Measurements from ENCODE around the gene ATF2.

ATF2 gene

GRCh38 chr2:175167076-175167791 is 769 bp downstream of the ATF2 start:
- H3K9ac ChIP-seq (ENCODE audit: low read depth in 1 of 2, low read length in 2 of 2): peak overlapping the region; percentile 95 to 100
- H3K27me3 ChIP-seq (ENCODE audit: control insufficient read depth in 1 of 2, insufficient read depth in 2 of 2, low read length in 2 of 2): no peaks in the 10 kb centered on the region
- peak overlapping the region; percentile 90 for H3K27ac ChIP-seq (ENCODE audit: low read depth, low read length)
- peaks cover 12 to 19% of the 10 kb centered on the region in 2 donors for H3K4me1 ChIP-seq (ENCODE audit: control insufficient read depth in 1 of 2, insufficient read depth in 2 of 2, low read length in 2 of 2)
- no peaks in the 10 kb centered on the region for H3K36me3 ChIP-seq (ENCODE audit: control insufficient read depth in 1 of 2, insufficient read depth in 2 of 2, low read length in 2 of 2)
- H3K9me3 ChIP-seq (ENCODE audit: control insufficient read depth in 1 of 2, low read length in 2 of 2): no peaks in the 10 kb centered on the region
- peak overlapping the region; percentile 100 for H3K4me3 ChIP-seq (ENCODE audit: low read depth in 1 of 2, low read length in 2 of 2)

GRCh38 chr2:175166216-175166824 is 1.7 kb downstream of the ATF2 start:
- Histone ChIP-seq H3K27me3 (ENCODE audit: control insufficient read depth in 1 of 2, insufficient read depth in 2 of 2, low read length in 2 of 2) (no peaks in the 10 kb centered on the region), H3K36me3 (ENCODE audit: control insufficient read depth in 1 of 2, insufficient read depth in 2 of 2, low read length in 2 of 2) (no peaks in the 10 kb centered on the region), H3K9me3 (ENCODE audit: control insufficient read depth in 1 of 2, low read length in 2 of 2) (no peaks in the 10 kb centered on the region), H3K9ac (ENCODE audit: low read depth in 1 of 2, low read length in 2 of 2) (peak overlapping the region in 1 of 2 donors; percentile 95), H3K27ac (ENCODE audit: low read depth, low read length) (no peak overlapping the region), H3K4me1 (ENCODE audit: control insufficient read depth in 1 of 2, insufficient read depth in 2 of 2, low read length in 2 of 2) (peaks cover 12 to 20% of the 10 kb centered on the region in 2 donors), H3K4me3 (ENCODE audit: low read depth in 1 of 2, low read length in 2 of 2) (peak overlapping the region; percentile 100)

DNA sequence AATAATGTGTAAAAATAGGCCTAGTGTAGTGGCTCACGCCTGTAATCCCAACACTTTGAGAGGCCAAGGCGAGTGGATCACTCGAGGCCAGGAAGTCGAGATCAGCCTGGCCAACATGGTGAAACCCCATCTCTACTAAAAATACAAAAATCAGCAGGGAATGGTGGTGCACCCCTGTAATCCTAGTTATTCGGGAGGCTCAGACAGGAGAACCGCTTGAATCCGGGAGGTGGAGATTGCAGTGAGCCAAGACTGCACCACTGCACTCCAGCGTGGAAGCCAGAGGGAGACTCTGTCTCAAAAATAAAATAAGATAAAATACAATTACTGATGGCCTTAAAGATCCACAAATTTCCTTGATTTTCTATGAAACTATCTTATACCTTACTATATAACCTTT is 3.8 kb downstream of the ATF2 start:
- Histone ChIP-seq H3K9me3 (ENCODE audit: control insufficient read depth in 1 of 2, low read length in 2 of 2) (no peaks in the 10 kb centered on the region), H3K27me3 (ENCODE audit: control insufficient read depth in 1 of 2, insufficient read depth in 2 of 2, low read length in 2 of 2) (no peaks in the 10 kb centered on the region), H3K36me3 (ENCODE audit: control insufficient read depth in 1 of 2, insufficient read depth in 2 of 2, low read length in 2 of 2) (no peaks in the 10 kb centered on the region), H3K27ac (ENCODE audit: low read depth, low read length) (no peak overlapping the region), H3K4me3 (ENCODE audit: low read depth in 1 of 2, low read length in 2 of 2) (no peak overlapping the region), H3K4me1 (ENCODE audit: control insufficient read depth in 1 of 2, insufficient read depth in 2 of 2, low read length in 2 of 2) (peaks cover 12 to 16% of the 10 kb centered on the region in 2 donors), H3K9ac (ENCODE audit: low read depth in 1 of 2, low read length in 2 of 2) (no peak overlapping the region)

DNA sequence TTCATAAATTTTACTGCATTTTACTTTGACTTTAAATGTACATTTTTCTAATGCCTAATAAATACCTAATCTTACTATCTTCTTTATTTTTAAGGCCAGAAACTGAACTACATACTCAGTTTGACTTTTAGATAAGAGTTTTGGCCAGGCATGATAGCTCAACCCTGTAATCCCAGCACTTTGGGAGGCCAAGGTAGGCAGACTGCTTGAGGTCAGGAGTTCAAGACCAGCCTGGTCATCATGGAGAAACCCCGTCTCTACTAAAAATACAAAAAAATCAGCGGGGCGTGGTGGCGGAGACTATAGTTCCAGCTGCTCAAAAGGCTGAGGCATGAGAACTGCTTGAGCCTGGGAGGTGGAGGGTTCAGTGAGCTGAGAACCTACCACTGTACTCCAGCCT is 9.1 kb downstream of the ATF2 start:
- no peaks in the 10 kb centered on the region for H3K27me3 ChIP-seq (ENCODE audit: control insufficient read depth in 1 of 2, insufficient read depth in 2 of 2, low read length in 2 of 2)
- H3K4me1 ChIP-seq (ENCODE audit: control insufficient read depth in 1 of 2, insufficient read depth in 2 of 2, low read length in 2 of 2): peaks cover 0 to 13% of the 10 kb centered on the region in 2 donors
- no peaks in the 10 kb centered on the region for H3K9me3 ChIP-seq (ENCODE audit: control insufficient read depth in 1 of 2, low read length in 2 of 2)
- H3K9ac ChIP-seq (ENCODE audit: low read depth in 1 of 2, low read length in 2 of 2): no peak overlapping the region
- H3K36me3 ChIP-seq (ENCODE audit: control insufficient read depth in 1 of 2, insufficient read depth in 2 of 2, low read length in 2 of 2): peaks cover 0 to 4% of the 10 kb centered on the region in 2 donors
- no peak overlapping the region for H3K27ac ChIP-seq (ENCODE audit: low read depth, low read length)
- H3K4me3 ChIP-seq (ENCODE audit: low read depth in 1 of 2, low read length in 2 of 2): no peak overlapping the region

DNA sequence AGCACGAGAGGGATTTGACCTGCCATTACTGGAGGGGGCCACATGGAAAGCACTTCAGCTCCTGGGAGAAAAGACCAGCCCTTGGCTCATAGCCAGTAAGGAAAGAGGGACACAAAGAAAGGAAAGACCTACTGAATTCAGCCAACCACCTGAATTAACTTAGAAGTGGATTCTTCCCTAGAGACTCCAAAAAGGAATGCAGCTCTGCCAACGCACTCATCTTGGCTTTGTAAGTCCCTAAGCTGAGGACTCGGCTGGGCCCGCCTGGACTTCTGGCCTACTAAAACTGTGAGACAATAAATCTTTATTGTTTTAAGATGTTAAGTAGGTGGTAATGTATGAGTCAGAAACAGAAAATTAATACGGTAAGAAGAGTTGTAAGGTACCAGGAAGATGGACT is 11.5 kb downstream of the ATF2 start:
- Histone ChIP-seq H3K36me3 (ENCODE audit: control insufficient read depth in 1 of 2, insufficient read depth in 2 of 2, low read length in 2 of 2) (peaks cover 0 to 4% of the 10 kb centered on the region in 2 donors), H3K4me1 (ENCODE audit: control insufficient read depth in 1 of 2, insufficient read depth in 2 of 2, low read length in 2 of 2) (peaks cover 0 to 14% of the 10 kb centered on the region in 2 donors), H3K9ac (ENCODE audit: low read depth in 1 of 2, low read length in 2 of 2) (no peak overlapping the region), H3K27ac (ENCODE audit: low read depth, low read length) (no peak overlapping the region), H3K4me3 (ENCODE audit: low read depth in 1 of 2, low read length in 2 of 2) (no peak overlapping the region), H3K27me3 (ENCODE audit: control insufficient read depth in 1 of 2, insufficient read depth in 2 of 2, low read length in 2 of 2) (no peaks in the 10 kb centered on the region), H3K9me3 (ENCODE audit: control insufficient read depth in 1 of 2, low read length in 2 of 2) (no peaks in the 10 kb centered on the region)

DNA sequence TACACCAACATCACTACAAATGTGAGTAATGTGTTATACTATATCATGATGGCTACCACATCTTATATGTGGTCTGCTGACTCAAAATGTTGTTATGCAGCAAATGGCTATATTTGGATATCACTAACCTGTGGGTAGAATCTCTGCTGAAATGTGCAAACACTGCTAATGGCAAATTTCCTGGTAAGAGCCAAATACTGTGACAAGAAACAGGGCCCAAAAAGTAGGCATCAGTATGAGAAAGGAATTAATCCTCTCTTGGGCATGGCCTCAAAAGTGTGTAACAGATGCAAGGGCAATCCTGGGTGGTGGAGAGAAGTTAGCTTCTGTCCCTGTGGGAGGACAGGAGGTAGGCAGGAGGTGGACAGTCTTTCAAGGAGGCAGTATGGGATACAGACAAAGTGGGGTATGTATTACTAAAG is 13.3 kb downstream of the ATF2 start:
- H3K27ac ChIP-seq (ENCODE audit: low read depth, low read length): no peak overlapping the region
- no peak overlapping the region for H3K9ac ChIP-seq (ENCODE audit: low read depth in 1 of 2, low read length in 2 of 2)
- H3K27me3 ChIP-seq (ENCODE audit: control insufficient read depth in 1 of 2, insufficient read depth in 2 of 2, low read length in 2 of 2): no peaks in the 10 kb centered on the region
- H3K36me3 ChIP-seq (ENCODE audit: control insufficient read depth in 1 of 2, insufficient read depth in 2 of 2, low read length in 2 of 2): peaks cover 2 to 4% of the 10 kb centered on the region in 2 donors
- H3K4me1 ChIP-seq (ENCODE audit: control insufficient read depth in 1 of 2, insufficient read depth in 2 of 2, low read length in 2 of 2): peaks cover 0 to 14% of the 10 kb centered on the region in 2 donors
- no peak overlapping the region for H3K4me3 ChIP-seq (ENCODE audit: low read depth in 1 of 2, low read length in 2 of 2)
- H3K9me3 ChIP-seq (ENCODE audit: control insufficient read depth in 1 of 2, low read length in 2 of 2): no peaks in the 10 kb centered on the region

- peaks cover 0 to 14% of the 10 kb centered on the region in 2 donors for H3K4me1 ChIP-seq (ENCODE audit: control insufficient read depth in 1 of 2, insufficient read depth in 2 of 2, low read length in 2 of 2)
- H3K9me3 ChIP-seq (ENCODE audit: control insufficient read depth in 1 of 2, low read length in 2 of 2): no peaks in the 10 kb centered on the region
- H3K36me3 ChIP-seq (ENCODE audit: control insufficient read depth in 1 of 2, insufficient read depth in 2 of 2, low read length in 2 of 2): peaks cover 3 to 4% of the 10 kb centered on the region in 2 donors
- H3K4me3 ChIP-seq (ENCODE audit: low read depth in 1 of 2, low read length in 2 of 2): no peak overlapping the region
- H3K27me3 ChIP-seq (ENCODE audit: control insufficient read depth in 1 of 2, insufficient read depth in 2 of 2, low read length in 2 of 2): no peaks in the 10 kb centered on the region
- no peak overlapping the region for H3K27ac ChIP-seq (ENCODE audit: low read depth, low read length)
- no peak overlapping the region for H3K9ac ChIP-seq (ENCODE audit: low read depth in 1 of 2, low read length in 2 of 2)
These were observed 15.8 kb downstream of the ATF2 start for GRCh38 chr2:175152242-175152641.

GRCh38 chr2:175151791-175152190 is 16.2 kb downstream of the ATF2 start:
- H3K36me3 ChIP-seq (ENCODE audit: control insufficient read depth in 1 of 2, insufficient read depth in 2 of 2, low read length in 2 of 2): peaks cover 3 to 4% of the 10 kb centered on the region in 2 donors
- no peak overlapping the region for H3K9ac ChIP-seq (ENCODE audit: low read depth in 1 of 2, low read length in 2 of 2)
- no peaks in the 10 kb centered on the region for H3K27me3 ChIP-seq (ENCODE audit: control insufficient read depth in 1 of 2, insufficient read depth in 2 of 2, low read length in 2 of 2)
- no peak overlapping the region for H3K27ac ChIP-seq (ENCODE audit: low read depth, low read length)
- peaks cover 0 to 10% of the 10 kb centered on the region in 2 donors for H3K4me1 ChIP-seq (ENCODE audit: control insufficient read depth in 1 of 2, insufficient read depth in 2 of 2, low read length in 2 of 2)
- no peak overlapping the region for H3K4me3 ChIP-seq (ENCODE audit: low read depth in 1 of 2, low read length in 2 of 2)
- H3K9me3 ChIP-seq (ENCODE audit: control insufficient read depth in 1 of 2, low read length in 2 of 2): no peaks in the 10 kb centered on the region

DNA sequence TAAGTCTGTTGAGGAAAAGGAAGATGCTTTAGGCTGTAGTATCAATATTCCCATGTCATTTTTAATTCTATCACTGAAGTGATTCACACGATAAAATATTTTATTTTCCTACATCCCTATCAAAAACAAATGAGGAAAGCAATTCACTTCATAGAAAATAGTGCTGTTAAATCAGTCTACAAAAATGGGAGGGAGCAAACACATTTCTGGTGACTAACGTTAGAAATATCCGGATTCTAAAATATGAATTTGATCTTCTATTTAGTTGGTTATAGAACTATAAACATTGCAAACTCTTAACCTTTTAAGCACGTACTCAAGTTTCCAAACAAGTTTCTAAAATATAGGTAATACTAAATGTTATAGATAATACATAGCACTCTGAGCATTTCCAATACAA is 20.8 kb downstream of the ATF2 start:
- no peak overlapping the region for H3K27ac ChIP-seq (ENCODE audit: low read depth, low read length)
- H3K4me3 ChIP-seq (ENCODE audit: low read depth in 1 of 2, low read length in 2 of 2): no peak overlapping the region
- H3K9me3 ChIP-seq (ENCODE audit: control insufficient read depth in 1 of 2, low read length in 2 of 2): no peaks in the 10 kb centered on the region
- H3K4me1 ChIP-seq (ENCODE audit: control insufficient read depth in 1 of 2, insufficient read depth in 2 of 2, low read length in 2 of 2): peaks cover 0 to 4% of the 10 kb centered on the region in 2 donors
- no peaks in the 10 kb centered on the region for H3K27me3 ChIP-seq (ENCODE audit: control insufficient read depth in 1 of 2, insufficient read depth in 2 of 2, low read length in 2 of 2)
- no peak overlapping the region for H3K9ac ChIP-seq (ENCODE audit: low read depth in 1 of 2, low read length in 2 of 2)
- H3K36me3 ChIP-seq (ENCODE audit: control insufficient read depth in 1 of 2, insufficient read depth in 2 of 2, low read length in 2 of 2): peaks cover 0 to 3% of the 10 kb centered on the region in 2 donors

DNA sequence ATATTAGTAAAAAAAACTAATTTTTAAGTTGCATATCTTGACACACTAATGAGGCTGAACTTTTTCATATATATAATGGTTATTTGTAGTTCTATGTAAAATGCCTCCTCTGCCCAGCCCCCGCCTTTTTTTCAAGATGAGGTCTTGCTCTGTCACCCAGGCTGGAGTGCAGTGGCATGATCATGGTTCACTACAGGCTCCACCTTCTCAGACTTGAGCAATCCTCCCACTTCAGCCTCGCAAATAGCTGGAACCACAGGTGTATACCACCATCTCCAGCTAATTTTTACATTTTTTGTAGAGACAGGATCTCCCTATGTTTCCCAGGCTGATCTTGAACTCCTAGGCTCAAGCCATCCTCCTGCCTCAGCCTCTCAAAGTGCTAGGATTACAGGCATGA is 24.3 kb downstream of the ATF2 start:
- Histone ChIP-seq H3K9me3 (ENCODE audit: control insufficient read depth in 1 of 2, low read length in 2 of 2) (no peaks in the 10 kb centered on the region), H3K9ac (ENCODE audit: low read depth in 1 of 2, low read length in 2 of 2) (no peak overlapping the region), H3K4me1 (ENCODE audit: control insufficient read depth in 1 of 2, insufficient read depth in 2 of 2, low read length in 2 of 2) (peaks cover 0 to 1% of the 10 kb centered on the region in 2 donors), H3K36me3 (ENCODE audit: control insufficient read depth in 1 of 2, insufficient read depth in 2 of 2, low read length in 2 of 2) (no peaks in the 10 kb centered on the region), H3K27ac (ENCODE audit: low read depth, low read length) (no peak overlapping the region), H3K4me3 (ENCODE audit: low read depth in 1 of 2, low read length in 2 of 2) (no peak overlapping the region), H3K27me3 (ENCODE audit: control insufficient read depth in 1 of 2, insufficient read depth in 2 of 2, low read length in 2 of 2) (no peaks in the 10 kb centered on the region)
